WTC11 (cell line): ENCODE results near the gene PCSK7.

Source experiments
- AFF4 ChIP-seq: sonication (generic); formaldehyde crosslinking; IDR thresholded peaks from 2 replicates; pipeline ENCODE4 v1.8.1; 2023; ENCODE audit warnings: mild to moderate bottlenecking, missing genetic modification reagents, borderline replicate concordance
- NR2C2 ChIP-seq: sonication (generic); formaldehyde crosslinking; IDR thresholded peaks from 2 replicates; pipeline ENCODE4 v1.8.0; 2022; ENCODE audit warnings: mild to moderate bottlenecking, missing genetic modification reagents
- SP1 ChIP-seq: sonication (generic); formaldehyde crosslinking; conservative IDR thresholded peaks from 2 replicates; pipeline ENCODE4 v1.8.1; 2022; ENCODE audit warnings: missing genetic modification reagents
- TEAD1 ChIP-seq: sonication (generic); formaldehyde crosslinking; IDR thresholded peaks from 2 replicates; pipeline ENCODE4 v1.8.0; 2022; ENCODE audit warnings: mild to moderate bottlenecking, missing genetic modification reagents
- TP53 ChIP-seq: sonication (generic); formaldehyde crosslinking; IDR thresholded peaks from 2 replicates; pipeline ENCODE4 v1.8.1; 2023; ENCODE audit warnings: mild to moderate bottlenecking, missing genetic modification reagents
- ZNF121 ChIP-seq: sonication (generic); formaldehyde crosslinking; IDR thresholded peaks from 2 replicates; pipeline ENCODE4 v1.8.0; 2023; ENCODE audit warnings: missing genetic modification reagents
- TF ChIP-seq, protein P1 (sequence below): fragments of 200-600 bp; IDR thresholded peaks from 2 replicates; pipeline ENCODE4 v1.8.0; 2022; ENCODE audit warnings: antibody characterized with exemption
- TF ChIP-seq, protein P2 (sequence below): fragments of 250-450 bp; sonication (Bioruptor Pico); IDR thresholded peaks from 2 replicates; pipeline ENCODE4 v1.9.0; 2021; ENCODE audit warnings: mild to moderate bottlenecking
- TF ChIP-seq, protein P3 (sequence below): fragments of 250-450 bp; sonication (Bioruptor Pico); IDR thresholded peaks from 2 replicates; pipeline ENCODE4 v1.9.0; 2021; ENCODE audit warnings: moderate library complexity, mild to moderate bottlenecking, inconsistent platforms, borderline replicate concordance
- TF ChIP-seq, protein P4 (sequence below): sonication (generic); formaldehyde crosslinking; IDR thresholded peaks from 2 replicates; pipeline ENCODE4 v1.8.1; 2022; ENCODE audit warnings: low read depth, missing genetic modification reagents, borderline replicate concordance
- TF ChIP-seq, protein P5 (sequence below): sonication (generic); formaldehyde crosslinking; IDR thresholded peaks from 2 replicates; pipeline ENCODE4 v1.8.1; 2023; ENCODE audit warnings: mild to moderate bottlenecking, missing genetic modification reagents, moderate library complexity

DNA sequence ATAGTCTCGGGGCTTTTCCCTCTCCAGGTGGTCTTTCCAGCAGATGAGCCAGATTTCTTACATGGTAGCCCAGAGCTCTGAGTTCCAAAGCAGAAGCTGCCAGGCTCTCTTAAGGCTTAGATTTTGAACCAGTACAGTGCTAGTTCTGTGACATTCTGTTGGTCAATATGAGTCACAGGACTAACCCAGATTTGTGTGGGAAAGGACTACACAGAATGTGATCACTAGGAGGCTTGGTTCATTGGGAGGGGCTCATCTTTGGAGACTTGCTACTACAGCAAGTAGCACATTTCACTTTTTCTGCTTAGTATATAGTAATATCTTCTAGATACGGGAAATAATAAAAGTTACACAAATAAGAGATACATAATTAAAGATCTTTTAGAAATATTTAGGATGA lies 24.7 kb upstream of the PCSK7 start:
- TF ChIP-seq SP1 (CRISPR knock-in tag) (no peak), TEAD1 (CRISPR knock-in tag) (no peak), TP53 (no peak), AFF4 (CRISPR knock-in tag) (no peak), NR2C2 (CRISPR knock-in tag) (no peak), ZNF121 (CRISPR knock-in tag) (no peak)
- TF ChIP-seq, protein P1, sequence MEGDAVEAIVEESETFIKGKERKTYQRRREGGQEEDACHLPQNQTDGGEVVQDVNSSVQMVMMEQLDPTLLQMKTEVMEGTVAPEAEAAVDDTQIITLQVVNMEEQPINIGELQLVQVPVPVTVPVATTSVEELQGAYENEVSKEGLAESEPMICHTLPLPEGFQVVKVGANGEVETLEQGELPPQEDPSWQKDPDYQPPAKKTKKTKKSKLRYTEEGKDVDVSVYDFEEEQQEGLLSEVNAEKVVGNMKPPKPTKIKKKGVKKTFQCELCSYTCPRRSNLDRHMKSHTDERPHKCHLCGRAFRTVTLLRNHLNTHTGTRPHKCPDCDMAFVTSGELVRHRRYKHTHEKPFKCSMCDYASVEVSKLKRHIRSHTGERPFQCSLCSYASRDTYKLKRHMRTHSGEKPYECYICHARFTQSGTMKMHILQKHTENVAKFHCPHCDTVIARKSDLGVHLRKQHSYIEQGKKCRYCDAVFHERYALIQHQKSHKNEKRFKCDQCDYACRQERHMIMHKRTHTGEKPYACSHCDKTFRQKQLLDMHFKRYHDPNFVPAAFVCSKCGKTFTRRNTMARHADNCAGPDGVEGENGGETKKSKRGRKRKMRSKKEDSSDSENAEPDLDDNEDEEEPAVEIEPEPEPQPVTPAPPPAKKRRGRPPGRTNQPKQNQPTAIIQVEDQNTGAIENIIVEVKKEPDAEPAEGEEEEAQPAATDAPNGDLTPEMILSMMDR, result no peak
- TF ChIP-seq, protein P2, sequence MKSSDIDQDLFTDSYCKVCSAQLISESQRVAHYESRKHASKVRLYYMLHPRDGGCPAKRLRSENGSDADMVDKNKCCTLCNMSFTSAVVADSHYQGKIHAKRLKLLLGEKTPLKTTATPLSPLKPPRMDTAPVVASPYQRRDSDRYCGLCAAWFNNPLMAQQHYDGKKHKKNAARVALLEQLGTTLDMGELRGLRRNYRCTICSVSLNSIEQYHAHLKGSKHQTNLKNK, result no peak
- TF ChIP-seq, protein P3, sequence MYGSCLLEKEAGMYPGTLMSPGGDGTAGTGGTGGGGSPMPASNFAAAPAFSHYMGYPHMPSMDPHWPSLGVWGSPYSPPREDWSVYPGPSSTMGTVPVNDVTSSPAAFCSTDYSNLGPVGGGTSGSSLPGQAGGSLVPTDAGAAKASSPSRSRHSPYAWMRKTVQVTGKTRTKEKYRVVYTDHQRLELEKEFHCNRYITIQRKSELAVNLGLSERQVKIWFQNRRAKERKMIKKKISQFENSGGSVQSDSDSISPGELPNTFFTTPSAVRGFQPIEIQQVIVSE (CRISPR knock-in tag), result no peak
- TF ChIP-seq, protein P4, sequence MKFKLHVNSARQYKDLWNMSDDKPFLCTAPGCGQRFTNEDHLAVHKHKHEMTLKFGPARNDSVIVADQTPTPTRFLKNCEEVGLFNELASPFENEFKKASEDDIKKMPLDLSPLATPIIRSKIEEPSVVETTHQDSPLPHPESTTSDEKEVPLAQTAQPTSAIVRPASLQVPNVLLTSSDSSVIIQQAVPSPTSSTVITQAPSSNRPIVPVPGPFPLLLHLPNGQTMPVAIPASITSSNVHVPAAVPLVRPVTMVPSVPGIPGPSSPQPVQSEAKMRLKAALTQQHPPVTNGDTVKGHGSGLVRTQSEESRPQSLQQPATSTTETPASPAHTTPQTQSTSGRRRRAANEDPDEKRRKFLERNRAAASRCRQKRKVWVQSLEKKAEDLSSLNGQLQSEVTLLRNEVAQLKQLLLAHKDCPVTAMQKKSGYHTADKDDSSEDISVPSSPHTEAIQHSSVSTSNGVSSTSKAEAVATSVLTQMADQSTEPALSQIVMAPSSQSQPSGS, result no peak
- TF ChIP-seq, protein P5, sequence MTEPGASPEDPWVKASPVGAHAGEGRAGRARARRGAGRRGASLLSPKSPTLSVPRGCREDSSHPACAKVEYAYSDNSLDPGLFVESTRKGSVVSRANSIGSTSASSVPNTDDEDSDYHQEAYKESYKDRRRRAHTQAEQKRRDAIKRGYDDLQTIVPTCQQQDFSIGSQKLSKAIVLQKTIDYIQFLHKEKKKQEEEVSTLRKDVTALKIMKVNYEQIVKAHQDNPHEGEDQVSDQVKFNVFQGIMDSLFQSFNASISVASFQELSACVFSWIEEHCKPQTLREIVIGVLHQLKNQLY, result no peak
